WTC11 (cell line): ENCODE results near the gene UQCR11. TPM values are rescaled to one million over a fixed set of nuclear protein-coding genes. Genes with fewer than 3 reads are reported as not detected.

Source experiments
- ATAC-seq: fragments of 200-7000 bp; cut with Tn5 transposase; 2 replicates; pipeline ENCODE4 v1.10.0; 2021; ENCODE audit warnings: mild to moderate bottlenecking, moderate library complexity
- CTCF ChIA-PET: fragments of 300-600 bp; sonication (Branson Sonifier 250); formaldehyde crosslinking; loops from one replicate; lab custom pipeline; 2021; ENCODE audit warnings: antibody characterized with exemption; lab: Charles Lee
- POLR2A ChIA-PET: fragments of 350-600 bp; sonication (Branson Sonifier 250); formaldehyde crosslinking; loops from one replicate; lab custom pipeline; 2021; ENCODE audit warnings: antibody characterized with exemption; lab: Charles Lee
- DNase-seq: peaks from one replicate; pipeline ENCODE4 v3.0.0; 2021; ENCODE audit warnings: low spot score
- H3K27ac Mint-ChIP-seq: 2 replicates; pipeline ENCODE4 v1.8.0; 2021; ENCODE audit warnings: mixed read lengths
- H3K27me3 Mint-ChIP-seq: 2 replicates; pipeline ENCODE4 v1.8.0; 2021; ENCODE audit warnings: low read depth, mild to moderate bottlenecking, moderate library complexity, mixed read lengths
- H3K36me3 Mint-ChIP-seq: 2 replicates; pipeline ENCODE4 v1.8.0; 2021; ENCODE audit warnings: mixed read lengths
- H3K4me1 Mint-ChIP-seq: 2 replicates; pipeline ENCODE4 v1.8.0; 2022; ENCODE audit warnings: mixed read lengths
- H3K4me3 Mint-ChIP-seq: 2 replicates; pipeline ENCODE4 v1.8.0; 2021; ENCODE audit warnings: mild to moderate bottlenecking, moderate library complexity, mixed read lengths
- H3K9me3 Mint-ChIP-seq: 2 replicates; pipeline ENCODE4 v1.8.0; 2021; ENCODE audit warnings: mixed read lengths
- ARID4B ChIP-seq: sonication (generic); formaldehyde crosslinking; IDR thresholded peaks from 2 replicates; pipeline ENCODE4 v1.8.0; 2023; ENCODE audit warnings: missing genetic modification reagents, mild to moderate bottlenecking, borderline replicate concordance
- ATF6 ChIP-seq: sonication (generic); formaldehyde crosslinking; IDR thresholded peaks from 2 replicates; pipeline ENCODE4 v1.8.1; 2023; ENCODE audit warnings: mild to moderate bottlenecking, missing genetic modification reagents
- CTCF ChIP-seq: fragments of 200-600 bp; IDR thresholded peaks from 2 replicates; pipeline ENCODE4 v1.8.0; 2022; ENCODE audit warnings: antibody characterized with exemption
- FOXK1 ChIP-seq: sonication (generic); formaldehyde crosslinking; IDR thresholded peaks from 2 replicates; pipeline ENCODE4 v1.8.0; 2022; ENCODE audit warnings: mild to moderate bottlenecking, moderate library complexity, missing genetic modification reagents
- GRHL2 ChIP-seq: fragments of 250-450 bp; sonication (Bioruptor Pico); IDR thresholded peaks from 2 replicates; pipeline ENCODE4 v1.8.0; 2022; ENCODE audit warnings: mild to moderate bottlenecking, moderate library complexity; ENCODE audit not compliant: insufficient replicate concordance, severe bottlenecking
- IRF2 ChIP-seq: sonication (generic); formaldehyde crosslinking; IDR thresholded peaks from 2 replicates; pipeline ENCODE4 v1.8.0; 2022; ENCODE audit warnings: low read depth, missing genetic modification reagents, borderline replicate concordance
- MXD4 ChIP-seq: fragments of 250-450 bp; sonication (Bioruptor Pico); IDR thresholded peaks from 2 replicates; pipeline ENCODE4 v1.8.0; 2021; ENCODE audit warnings: mild to moderate bottlenecking, moderate library complexity, borderline replicate concordance
- ZBTB21 ChIP-seq: sonication (generic); formaldehyde crosslinking; IDR thresholded peaks from 2 replicates; pipeline ENCODE4 v1.8.1; 2023; ENCODE audit warnings: mild to moderate bottlenecking, missing genetic modification reagents, borderline replicate concordance
- ZBTB43 ChIP-seq: sonication (generic); formaldehyde crosslinking; IDR thresholded peaks from 2 replicates; pipeline ENCODE4 v1.8.1; 2023; ENCODE audit warnings: mild to moderate bottlenecking, missing genetic modification reagents
- ZNF121 ChIP-seq: sonication (generic); formaldehyde crosslinking; IDR thresholded peaks from 2 replicates; pipeline ENCODE4 v1.8.0; 2023; ENCODE audit warnings: missing genetic modification reagents
- ZNF532 ChIP-seq: fragments of 250-450 bp; sonication (Bioruptor Pico); IDR thresholded peaks from 2 replicates; pipeline ENCODE4 v1.9.0; 2021; ENCODE audit warnings: mild to moderate bottlenecking, borderline replicate concordance
- total RNA-seq: library from RNA; stranded (reverse); gene quantifications from 3 replicates; pipeline ENCODE4 v1.2.3, GENCODE V29; 2021

Gene UQCR11
- total RNA-seq, 1 experiment from 2014 or later = 198 TPM

- no peak for DNase-seq
- H3K9me3 Mint-ChIP-seq = no peaks in the 10 kb centered on the region
- no peak overlapping the region for H3K27ac Mint-ChIP-seq
- no peak for ATAC-seq
- no peak overlapping the region for H3K4me3 Mint-ChIP-seq
- TF ChIP-seq GRHL2 (CRISPR knock-in tag) = no peak
- no peak for TF ChIP-seq MXD4 (CRISPR knock-in tag)
- TF ChIP-seq ZNF121 = no peak
- TF ChIP-seq ATF6 = no peak
- no peak for TF ChIP-seq IRF2
- TF ChIP-seq CTCF = no peak
- TF ChIP-seq ZBTB43 (CRISPR knock-in tag) = no peak
- no peak for TF ChIP-seq ZBTB21 (CRISPR knock-in tag)
- TF ChIP-seq FOXK1 = no peak
- TF ChIP-seq ARID4B (CRISPR knock-in tag) = no peak
- TF ChIP-seq ZNF532 = no peak
- TF ChIP-seq, all 79 proteins: peak for 0
- CTCF ChIA-PET = no interaction called here
- Mint-ChIP-seq H3K27me3 (no peaks in the 10 kb centered on the region), H3K36me3 (peaks cover 40% of the 10 kb centered on the region), H3K4me1 (no peaks in the 10 kb centered on the region; the same call in 1 of the 2 replicates)
- POLR2A ChIA-PET = no interaction called here
Observed at GRCh38 chr19:1585243-1585580, 20.1 kb downstream of the UQCR11 start.
